OCI-M2 (cell line): Measurements from ENCODE around the gene VAV3.

Source experiments
- DNase-seq: peaks from one replicate; lab custom pipeline; 2025; ENCODE audit not compliant: unreplicated experiment; lab: John Stamatoyannopoulos, UW

Gene VAV3

GRCh38 chr1:107803579-107803978, 161.4 kb downstream of the VAV3 start:
- DNase-seq = no peak

- no peak for DNase-seq
Observed at GRCh38 chr1:107802654-107803053, 162.3 kb downstream of the VAV3 start.

- no peak for DNase-seq
Observed at GRCh38 chr1:107795994-107796393, 169.0 kb downstream of the VAV3 start.

- DNase-seq = no peak
Observed at GRCh38 chr1:107795441-107795840, 169.5 kb downstream of the VAV3 start.

- no peak for DNase-seq
Observed at GRCh38 chr1:107794571-107794970, 170.4 kb downstream of the VAV3 start.

- DNase-seq = no peak
Observed at GRCh38 chr1:107793896-107794453, 171.0 kb downstream of the VAV3 start.

- no peak for DNase-seq
Observed at GRCh38 chr1:107791348-107791747, 173.6 kb downstream of the VAV3 start.

- no peak for DNase-seq
Observed at GRCh38 chr1:107789817-107790524, 175.0 kb downstream of the VAV3 start.

- DNase-seq = no peak
Observed at GRCh38 chr1:107788206-107789202, 176.5 kb downstream of the VAV3 start.

- no peak for DNase-seq
Observed at GRCh38 chr1:107787299-107787698, 177.7 kb downstream of the VAV3 start.

- DNase-seq = no peak
Observed at GRCh38 chr1:107786203-107786845, 178.7 kb downstream of the VAV3 start.

GRCh38 chr1:107785496-107786202, 179.3 kb downstream of the VAV3 start:
- DNase-seq = no peak

GRCh38 chr1:107782217-107782845, 182.6 kb downstream of the VAV3 start:
- no peak for DNase-seq

GRCh38 chr1:107781245-107781644, 183.7 kb downstream of the VAV3 start:
- no peak for DNase-seq

- no peak for DNase-seq
Observed at GRCh38 chr1:107777664-107778047, 187.3 kb downstream of the VAV3 start.

- DNase-seq = no peak
Observed at GRCh38 chr1:107776900-107777663, 187.9 kb downstream of the VAV3 start.

GRCh38 chr1:107771377-107771776, 193.6 kb downstream of the VAV3 start:
- DNase-seq = no peak

- DNase-seq = no peak
Observed at GRCh38 chr1:107767156-107767582, 197.8 kb downstream of the VAV3 start.

GRCh38 chr1:107766533-107766932, 198.4 kb downstream of the VAV3 start:
- DNase-seq = no peak
